D721Med (cell line): ENCODE data around the gene ADARB2.

Experiments
- DNase-seq: peaks from one replicate; pipeline ENCODE4 v3.0.0; 2011; ENCODE audit warnings: low spot score; ENCODE audit not compliant: insufficient read length
- FAIRE-seq: peaks from 2 replicates; lab custom pipeline; 2011; peaks lifted over from hg19 to GRCh38; lab: Jason Lieb, UNC
- TF ChIP-seq, protein P1 (sequence below): IDR thresholded peaks from 2 replicates; pipeline ENCODE4 v1.5.1; 2012; ENCODE audit warnings: mild to moderate bottlenecking, control low read depth; ENCODE audit not compliant: insufficient read depth; ENCODE audit errors: missing control alignments

Gene ADARB2

DNA sequence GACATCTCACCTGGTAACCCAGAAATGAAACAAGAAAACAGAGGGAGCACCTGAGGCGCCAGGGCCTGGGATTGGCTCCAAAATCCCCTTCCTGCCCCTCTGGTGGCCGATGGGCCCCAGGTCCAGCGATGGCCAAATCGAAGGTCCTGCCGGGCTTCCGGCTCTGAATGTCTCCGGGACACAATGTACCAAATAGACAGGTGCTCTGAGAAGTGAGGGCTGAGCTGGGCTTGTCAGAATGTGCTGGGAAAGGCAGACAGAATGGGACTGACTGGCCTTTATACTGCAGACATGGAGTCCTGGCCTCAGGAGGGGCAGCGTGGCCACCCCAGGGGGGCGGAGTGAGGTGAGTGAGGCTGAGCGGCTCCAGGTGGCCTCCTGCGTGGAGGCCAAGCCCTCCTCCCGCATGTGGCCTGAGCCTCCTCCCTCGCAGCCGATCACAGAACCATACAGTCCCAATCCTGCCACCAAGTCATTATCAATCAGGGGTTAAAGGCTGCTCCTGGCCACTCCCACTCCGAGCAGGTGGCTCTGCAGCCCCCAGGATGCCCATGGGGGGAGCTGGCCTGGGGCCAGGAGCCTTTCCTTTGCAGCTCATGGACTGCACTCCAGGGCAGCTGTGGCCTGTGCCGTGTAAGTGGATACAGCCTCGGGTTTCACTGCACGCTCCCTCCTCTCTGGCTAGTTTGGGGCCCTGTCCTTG, 185.5 kb downstream of the ADARB2 start:
- TF ChIP-seq, protein P1, sequence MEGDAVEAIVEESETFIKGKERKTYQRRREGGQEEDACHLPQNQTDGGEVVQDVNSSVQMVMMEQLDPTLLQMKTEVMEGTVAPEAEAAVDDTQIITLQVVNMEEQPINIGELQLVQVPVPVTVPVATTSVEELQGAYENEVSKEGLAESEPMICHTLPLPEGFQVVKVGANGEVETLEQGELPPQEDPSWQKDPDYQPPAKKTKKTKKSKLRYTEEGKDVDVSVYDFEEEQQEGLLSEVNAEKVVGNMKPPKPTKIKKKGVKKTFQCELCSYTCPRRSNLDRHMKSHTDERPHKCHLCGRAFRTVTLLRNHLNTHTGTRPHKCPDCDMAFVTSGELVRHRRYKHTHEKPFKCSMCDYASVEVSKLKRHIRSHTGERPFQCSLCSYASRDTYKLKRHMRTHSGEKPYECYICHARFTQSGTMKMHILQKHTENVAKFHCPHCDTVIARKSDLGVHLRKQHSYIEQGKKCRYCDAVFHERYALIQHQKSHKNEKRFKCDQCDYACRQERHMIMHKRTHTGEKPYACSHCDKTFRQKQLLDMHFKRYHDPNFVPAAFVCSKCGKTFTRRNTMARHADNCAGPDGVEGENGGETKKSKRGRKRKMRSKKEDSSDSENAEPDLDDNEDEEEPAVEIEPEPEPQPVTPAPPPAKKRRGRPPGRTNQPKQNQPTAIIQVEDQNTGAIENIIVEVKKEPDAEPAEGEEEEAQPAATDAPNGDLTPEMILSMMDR: no peak
- DNase-seq (no peak), FAIRE-seq (no peak)

DNA sequence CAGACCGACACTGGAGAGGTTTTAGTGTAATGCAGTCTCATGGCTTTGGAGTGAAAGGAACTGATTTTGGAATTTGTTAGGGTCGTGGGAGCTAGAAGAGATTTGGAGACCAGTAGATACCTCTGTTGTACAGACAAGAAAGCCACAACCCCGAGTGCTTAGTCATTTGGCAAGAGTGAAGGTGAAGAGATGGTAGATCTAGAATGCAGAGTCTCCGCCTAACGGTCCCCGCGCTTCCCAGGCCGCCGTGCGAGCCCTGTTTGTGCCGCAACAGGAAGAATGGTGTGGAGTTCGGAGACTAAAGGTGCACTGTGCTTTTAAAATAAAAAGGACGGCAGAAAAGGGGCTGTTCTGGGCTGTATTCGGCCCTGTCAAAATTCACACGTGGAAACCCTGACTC, 186.7 kb downstream of the ADARB2 start:
- TF ChIP-seq, protein P1: no peak
- FAIRE-seq (no peak), DNase-seq (no peak)

DNA sequence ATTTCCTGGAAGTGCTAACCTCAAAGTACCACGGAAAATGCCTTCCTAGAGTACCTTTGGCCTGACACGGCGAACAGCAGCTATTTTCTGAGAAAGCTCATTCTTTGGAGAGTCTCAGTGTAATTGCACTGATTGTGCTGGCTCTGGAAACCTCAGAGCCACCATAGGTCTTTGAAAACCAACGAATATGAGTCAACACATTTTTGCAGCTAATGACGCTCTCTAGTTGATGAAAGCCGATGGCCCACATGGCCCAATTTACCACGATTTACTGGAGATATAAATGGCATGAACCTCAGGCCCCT, 187.1 kb downstream of the ADARB2 start:
- FAIRE-seq: no peak
- TF ChIP-seq, protein P1: no peak
- no peak for DNase-seq

DNA sequence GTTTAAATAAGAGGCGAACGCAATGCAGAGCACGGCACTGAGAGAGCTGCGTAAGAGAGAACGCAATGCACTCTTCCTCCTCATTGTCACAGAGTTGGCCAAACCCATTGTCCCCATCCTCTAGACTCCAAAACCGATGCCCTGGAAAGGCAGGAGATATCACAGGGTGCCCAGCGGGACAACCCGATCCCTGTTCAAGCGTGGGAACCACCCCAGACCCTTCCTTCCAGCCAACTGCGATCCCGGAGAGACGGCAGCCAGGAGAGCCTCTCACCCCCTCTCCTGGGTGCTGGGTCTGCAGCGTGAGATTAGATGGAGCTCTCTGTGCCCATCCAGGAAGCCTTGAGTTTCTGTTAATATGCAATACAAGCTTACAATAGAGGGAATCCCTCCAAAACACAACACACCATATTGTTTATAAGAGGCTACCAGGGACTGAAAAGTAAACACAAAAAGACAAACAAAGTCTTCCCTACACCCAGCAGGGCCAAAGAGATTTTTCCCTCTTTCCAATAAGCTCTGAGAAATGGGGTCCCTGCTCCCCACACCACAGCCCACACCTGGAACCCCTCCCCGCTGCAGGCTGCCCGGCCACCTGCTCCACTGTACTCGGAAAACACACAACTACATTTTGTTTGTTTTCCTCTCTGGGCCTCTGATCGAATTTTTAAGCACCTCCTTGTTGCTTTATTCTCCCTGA, 187.6 kb downstream of the ADARB2 start:
- DNase-seq: no peak
- no peak for FAIRE-seq
- TF ChIP-seq, protein P1: no peak

DNA sequence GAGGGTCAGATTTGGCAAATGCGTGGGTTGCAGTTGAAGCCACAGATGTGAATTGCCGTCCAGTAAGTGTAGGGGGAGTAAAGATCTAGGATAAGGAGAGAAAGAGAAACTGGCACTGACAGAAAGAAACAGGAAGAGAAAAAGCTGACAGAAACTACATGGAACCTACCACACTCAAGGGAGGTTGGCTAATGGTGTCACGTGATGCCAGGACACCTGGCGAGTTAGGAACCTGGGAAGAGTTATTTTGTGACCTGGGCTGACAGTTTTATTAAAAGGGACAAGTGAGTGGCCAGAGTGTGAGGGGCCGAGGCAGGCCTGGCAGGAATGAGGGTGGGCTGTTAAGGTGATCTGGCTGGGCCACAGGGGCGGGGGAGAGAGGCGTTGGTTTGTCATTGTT, 188.7 kb downstream of the ADARB2 start:
- no peak for DNase-seq
- FAIRE-seq: no peak

DNA sequence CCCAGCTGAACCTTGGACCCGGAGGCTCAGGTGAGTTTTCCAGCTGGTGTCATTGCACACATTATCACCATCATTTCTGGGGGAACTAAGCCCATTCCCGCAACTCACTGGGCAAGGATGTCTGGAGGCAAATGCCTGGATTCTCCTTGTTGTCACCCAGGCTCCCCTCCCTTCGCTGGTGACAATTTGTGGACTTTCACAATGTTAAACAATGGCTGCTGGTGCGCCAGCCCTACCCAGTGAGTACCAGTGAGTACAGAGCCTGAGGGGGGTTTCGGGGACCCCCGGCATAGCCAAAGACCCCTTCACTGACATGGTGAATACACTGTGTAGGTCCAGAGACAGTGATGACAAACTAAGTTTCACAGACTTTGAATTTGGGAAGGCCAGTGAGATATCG, 189.2 kb downstream of the ADARB2 start:
- no peak for FAIRE-seq
- TF ChIP-seq, protein P1: no peak
- DNase-seq: no peak

More for the DNA sequence above, 188.7 kb downstream of the ADARB2 start:
- TF ChIP-seq, protein P1: no peak
